Measurements from ENCODE around the gene SKIDA1. TPM values are rescaled to one million over a fixed set of nuclear protein-coding genes. Genes with fewer than 3 reads are reported as not detected.
A peak's percentile ranks its signal among the peaks of the same experiment; 100 is the strongest.

The SKIDA1 gene
- total RNA-seq, 1 experiment from 2014 or later: 9.3 TPM

DNA sequence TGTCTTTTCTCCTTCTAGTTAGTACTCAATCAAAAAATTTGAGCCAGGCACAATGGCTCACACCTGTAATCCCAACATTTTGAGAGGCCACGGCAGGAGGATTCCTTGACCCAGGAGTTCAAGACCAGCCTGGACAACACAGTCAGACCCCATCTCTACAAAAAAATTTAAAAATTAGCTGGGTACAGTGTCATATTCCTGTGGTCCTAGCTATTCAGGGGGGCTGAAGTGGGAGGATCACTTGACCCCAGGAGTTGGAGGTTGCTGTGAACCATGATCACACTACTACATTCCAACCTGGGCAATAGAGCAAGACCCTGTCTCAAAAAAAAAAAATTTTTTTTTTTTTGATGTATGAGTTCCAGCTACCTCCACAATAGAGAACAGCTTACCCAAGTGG, 57.8 kb downstream of the SKIDA1 start:
- Histone ChIP-seq H3K4me3 (ENCODE audit: low read depth in 2 of 2, low read length in 2 of 2) (no peak overlapping the region), H3K27me3 (ENCODE audit: control insufficient read depth, insufficient read depth, low read length) (no peaks in the 10 kb centered on the region), H3K36me3 (ENCODE audit: control insufficient read depth, insufficient read depth, low read length) (no peaks in the 10 kb centered on the region), H3K4me1 (ENCODE audit: control insufficient read depth, insufficient read depth, low read length) (no peaks in the 10 kb centered on the region), H3K27ac (ENCODE audit: low read length) (peak overlapping the region; percentile 37; the same call in 1 of the 2 replicates), H3K9me3 (ENCODE audit: control insufficient read depth, insufficient read depth, low read depth, low read length) (no peaks in the 10 kb centered on the region)
- no TSS peak for BruUV-seq (replicated peaks)
- in situ Hi-C loops (cut with HindIII; ENCODE audit: low pct_unique_long_range_greater_than_20kb, low sequenced_read_pairs): no loop called here
- DNase-seq (ENCODE audit: low read depth, low spot score): no peak
- ChIA-PET POLR2A (no interaction called here), CTCF (no interaction called here)
- ATAC-seq: no peak
- no peak for TF ChIP-seq TCF7L2 (IDR thresholded peaks at IDR 0.05; ENCODE audit: low read depth, low read length)
- TF ChIP-seq SIN3A (IDR thresholded peaks at IDR 0.05; ENCODE audit: borderline replicate concordance, insufficient read depth, low read depth, low read length): no peak
- no peak for TF ChIP-seq POLR2AphosphoS5 (IDR thresholded peaks at IDR 0.05; ENCODE audit: low read depth, low read length)
- no peak for TF ChIP-seq REST (IDR thresholded peaks at IDR 0.05; ENCODE audit: insufficient read depth in 1 of 2, low read depth in 2 of 2, low read length in 1 of 2)
- TF ChIP-seq, protein P1, sequence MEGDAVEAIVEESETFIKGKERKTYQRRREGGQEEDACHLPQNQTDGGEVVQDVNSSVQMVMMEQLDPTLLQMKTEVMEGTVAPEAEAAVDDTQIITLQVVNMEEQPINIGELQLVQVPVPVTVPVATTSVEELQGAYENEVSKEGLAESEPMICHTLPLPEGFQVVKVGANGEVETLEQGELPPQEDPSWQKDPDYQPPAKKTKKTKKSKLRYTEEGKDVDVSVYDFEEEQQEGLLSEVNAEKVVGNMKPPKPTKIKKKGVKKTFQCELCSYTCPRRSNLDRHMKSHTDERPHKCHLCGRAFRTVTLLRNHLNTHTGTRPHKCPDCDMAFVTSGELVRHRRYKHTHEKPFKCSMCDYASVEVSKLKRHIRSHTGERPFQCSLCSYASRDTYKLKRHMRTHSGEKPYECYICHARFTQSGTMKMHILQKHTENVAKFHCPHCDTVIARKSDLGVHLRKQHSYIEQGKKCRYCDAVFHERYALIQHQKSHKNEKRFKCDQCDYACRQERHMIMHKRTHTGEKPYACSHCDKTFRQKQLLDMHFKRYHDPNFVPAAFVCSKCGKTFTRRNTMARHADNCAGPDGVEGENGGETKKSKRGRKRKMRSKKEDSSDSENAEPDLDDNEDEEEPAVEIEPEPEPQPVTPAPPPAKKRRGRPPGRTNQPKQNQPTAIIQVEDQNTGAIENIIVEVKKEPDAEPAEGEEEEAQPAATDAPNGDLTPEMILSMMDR (IDR thresholded peaks at IDR 0.05): no peak
- intact Hi-C loops (cut with micrococcal nuclease; ENCODE audit: unreplicated experiment): no loop called here

- H3K36me3 ChIP-seq (ENCODE audit: control insufficient read depth, insufficient read depth, low read length): no peaks in the 10 kb centered on the region
- no peak overlapping the region for H3K4me3 ChIP-seq (ENCODE audit: low read depth in 2 of 2, low read length in 2 of 2)
- CTCF ChIA-PET: no interaction called here
- H3K27me3 ChIP-seq (ENCODE audit: control insufficient read depth, insufficient read depth, low read length): no peaks in the 10 kb centered on the region
- POLR2A ChIA-PET: no interaction called here
- TF ChIP-seq REST (IDR thresholded peaks at IDR 0.05; ENCODE audit: insufficient read depth in 1 of 2, low read depth in 2 of 2, low read length in 1 of 2) (no peak), POLR2AphosphoS5 (IDR thresholded peaks at IDR 0.05; ENCODE audit: low read depth, low read length) (no peak), TCF7L2 (IDR thresholded peaks at IDR 0.05; ENCODE audit: low read depth, low read length) (no peak), SIN3A (IDR thresholded peaks at IDR 0.05; ENCODE audit: borderline replicate concordance, insufficient read depth, low read depth, low read length) (no peak)
- TF ChIP-seq, protein P1 (IDR thresholded peaks at IDR 0.05): no peak
- H3K4me1 ChIP-seq (ENCODE audit: control insufficient read depth, insufficient read depth, low read length): no peaks in the 10 kb centered on the region
- in situ Hi-C loops (cut with HindIII; ENCODE audit: low pct_unique_long_range_greater_than_20kb, low sequenced_read_pairs): no loop called here
- ATAC-seq: no peak
- no peak overlapping the region for H3K27ac ChIP-seq (ENCODE audit: low read length)
- intact Hi-C loops (cut with micrococcal nuclease; ENCODE audit: unreplicated experiment): no loop called here
- DNase-seq (ENCODE audit: low read depth, low spot score): no peak
- H3K9me3 ChIP-seq (ENCODE audit: control insufficient read depth, insufficient read depth, low read depth, low read length): no peaks in the 10 kb centered on the region
- BruUV-seq (replicated peaks): no TSS peak
These were observed 61.3 kb downstream of the SKIDA1 start for GRCh38 chr10:21464134-21464533.

Small RNAs within 50 kb of the gene (microRNA-seq; reads per million reads assigned to microRNA genes)
- gene MIR1915 (ENCODE audit: unreplicated experiment): 24.1 reads per million, percentile 41 among the genes with 10 or more reads in this experiment

Other genes with a start within 250 kb of the SKIDA1 start
- 33.4 TPM for gene MLLT10, start 8.6 kb upstream of the SKIDA1 start, total RNA-seq (2021; ENCODE audit: unreplicated experiment)